CD4-positive, alpha-beta T cell treated with Interleukin-6 for 4 hours (primary cell): ENCODE data around the gene HIP1.
A peak's percentile ranks its signal among the peaks of the same experiment; 100 is the strongest.
"Not testable (repeated sequence)": the region's sequence is repeated elsewhere in the genome, so short reads cannot be mapped to it uniquely, and the experiment has no call there.

ENCODE experiments used
- DNase-seq: peaks from one replicate; pipeline ENCODE4 v3.0.0-alpha.2; 2020; ENCODE audit warnings: mixed read lengths

The HIP1 gene

GRCh38 chr7:75567948-75568595 lies 170.7 kb downstream of the HIP1 start:
- no peak for DNase-seq

- no peak for DNase-seq
Measured at GRCh38 chr7:75565132-75565837, 173.5 kb downstream of the HIP1 start.

- no peak for DNase-seq
Measured at GRCh38 chr7:75563171-75563570, 175.6 kb downstream of the HIP1 start.

- DNase-seq = no peak
Measured at GRCh38 chr7:75559976-75560365, 178.8 kb downstream of the HIP1 start.

GRCh38 chr7:75559355-75559975 lies 179.3 kb downstream of the HIP1 start:
- DNase-seq = no peak

- DNase-seq = not testable (repeated sequence)
Measured at GRCh38 chr7:75556835-75557234, 181.9 kb downstream of the HIP1 start.

GRCh38 chr7:75555736-75556135 lies 183.0 kb downstream of the HIP1 start:
- DNase-seq = no peak

GRCh38 chr7:75546237-75547015 lies 192.3 kb downstream of the HIP1 start:
- DNase-seq = no peak

GRCh38 chr7:75537731-75538130 lies 201.0 kb downstream of the HIP1 start:
- no peak for DNase-seq

GRCh38 chr7:75536940-75537538 lies 201.7 kb downstream of the HIP1 start:
- no peak for DNase-seq

GRCh38 chr7:75536491-75536890 lies 202.2 kb downstream of the HIP1 start:
- no peak for DNase-seq

- DNase-seq = no peak
Measured at GRCh38 chr7:75534727-75535307, 203.9 kb downstream of the HIP1 start.

- no peak for DNase-seq
Measured at GRCh38 chr7:75533926-75534325, 204.8 kb downstream of the HIP1 start.

GRCh38 chr7:75532639-75533038 lies 206.1 kb downstream of the HIP1 start:
- no peak for DNase-seq

- no peak for DNase-seq
Measured at GRCh38 chr7:75531359-75531821, 207.4 kb downstream of the HIP1 start.

GRCh38 chr7:75527224-75527722 lies 211.5 kb downstream of the HIP1 start:
- not testable (repeated sequence) for DNase-seq

- not testable (repeated sequence) for DNase-seq
Measured at GRCh38 chr7:75521727-75522126, 217.0 kb downstream of the HIP1 start.

GRCh38 chr7:75518842-75519241 lies 219.9 kb downstream of the HIP1 start:
- not testable (repeated sequence) for DNase-seq

- not testable (repeated sequence) for DNase-seq
Measured at GRCh38 chr7:75509033-75509432, 229.7 kb downstream of the HIP1 start.

GRCh38 chr7:75492020-75492419 lies 246.7 kb downstream of the HIP1 start, which contains the start of gene SPDYE5:
Gene SPDYE5, plus strand, starts transcription at chr7:75492320. Its CDS starts 1,728 bp downstream, at chr7:75494048.
- DNase-seq = not testable (repeated sequence)

GRCh38 chr7:75485979-75486643 lies 252.6 kb downstream of the HIP1 start, which contains the start of gene POM121C:
Gene POM121C, minus strand, starts transcription at chr7:75486299. Its CDS starts 44,803 bp downstream, at chr7:75441496.
- DNase-seq = peak; percentile 92
